Measurements from ENCODE around the gene CDC20B.

- TF ChIP-seq CTCF (IDR thresholded peaks at IDR 0.05; ENCODE audit: insufficient read depth, low read length) (no peak), POLR2AphosphoS5 (IDR thresholded peaks at IDR 0.05; ENCODE audit: low read depth) (no peak)
These were observed 46.0 kb upstream of the CDC20B start for GRCh38 chr5:55218967-55219366.
